GM13976 (cell line): ENCODE results near the gene PPIP5K2.

Source experiments
- DNase-seq: peaks from one replicate; pipeline ENCODE4 v3.0.0; 2012; ENCODE audit warnings: low spot score
- CTCF ChIP-seq: IDR thresholded peaks from 2 replicates; pipeline ENCODE4 v1.5.1; 2012; ENCODE audit warnings: borderline replicate concordance, mild to moderate bottlenecking; ENCODE audit not compliant: insufficient read depth; ENCODE audit errors: extremely low read depth, missing control alignments, control extremely low read depth
- in situ Hi-C: fragments of 300-500 bp; cut with MboI; formaldehyde crosslinking; loops from one replicate; pipeline ENCODE4 v1.12.0; 2022; ENCODE audit warnings: low sequenced_read_pairs, mixed read lengths, inconsistent platforms; ENCODE audit not compliant: unreplicated experiment

PPIP5K2 gene

GRCh38 chr5:103148213-103148612 is 28.1 kb downstream of the PPIP5K2 start:
- TF ChIP-seq CTCF: no peak
- no peak for DNase-seq
- in situ Hi-C loops: loop anchor here (25.0 kb wide), 1 partner anchor 561 kb away; no protein-coding TSS in a partner anchor

GRCh38 chr5:103151156-103151555 is 31.1 kb downstream of the PPIP5K2 start:
- no peak for DNase-seq
- no peak for TF ChIP-seq CTCF
- in situ Hi-C loops: no loop called here

- DNase-seq: no peak
- no peak for TF ChIP-seq CTCF
- in situ Hi-C loops: no loop called here
These were observed 46.6 kb downstream of the PPIP5K2 start for GRCh38 chr5:103166706-103167105.

GRCh38 chr5:103174147-103174546 is 54.0 kb downstream of the PPIP5K2 start:
- in situ Hi-C loops: no loop called here
- no peak for TF ChIP-seq CTCF

GRCh38 chr5:103177543-103177942 is 57.4 kb downstream of the PPIP5K2 start:
- TF ChIP-seq CTCF: no peak
- no peak for DNase-seq
- in situ Hi-C loops: no loop called here

More at GRCh38 chr5:103174147-103174546, 54.0 kb downstream of the PPIP5K2 start:
- no peak for DNase-seq

GRCh38 chr5:103178167-103178566 is 58.1 kb downstream of the PPIP5K2 start:
- no peak for TF ChIP-seq CTCF
- DNase-seq: no peak

GRCh38 chr5:103186152-103186551 is 66.1 kb downstream of the PPIP5K2 start:
- no peak for TF ChIP-seq CTCF
- in situ Hi-C loops: no loop called here

More at GRCh38 chr5:103178167-103178566, 58.1 kb downstream of the PPIP5K2 start:
- in situ Hi-C loops: no loop called here

More at GRCh38 chr5:103186152-103186551, 66.1 kb downstream of the PPIP5K2 start:
- DNase-seq: no peak
